ENCODE data around the gene TCF4. TPM values are rescaled to one million over a fixed set of nuclear protein-coding genes. Genes with fewer than 3 reads are reported as not detected.
A peak's percentile ranks its signal among the peaks of the same experiment; 100 is the strongest.

TCF4 gene
- total and polyA plus RNA-seq, 2 donors (not counting 1 experiment from before 2014, with no cell fraction given): 68.5 to 353 TPM

DNA sequence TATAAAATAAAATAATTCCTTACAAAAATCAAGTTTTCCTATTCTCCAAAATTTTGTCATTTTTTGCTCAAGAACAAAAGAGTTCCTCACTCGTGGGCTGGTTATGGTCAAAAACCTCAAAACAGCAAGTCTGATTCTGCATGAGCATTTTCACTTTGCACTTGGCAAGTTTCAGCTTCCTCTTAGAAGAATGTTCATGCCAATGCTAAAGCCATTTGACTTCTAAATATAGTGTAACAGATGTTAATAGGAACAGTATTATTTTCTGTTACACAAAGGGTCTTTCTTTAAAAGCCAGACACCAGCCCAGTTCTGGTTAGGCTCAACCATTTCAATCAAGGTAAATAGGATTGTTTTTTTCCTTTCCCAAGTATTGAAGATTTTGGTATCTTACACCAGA is 367.5 kb downstream of the TCF4 start:
- DNase-seq (peak; percentile 30), ATAC-seq (ENCODE audit: low read depth) (peak; percentile 36)
- no peak overlapping the region for H2AFZ ChIP-seq (ENCODE audit: insufficient read depth, low read depth, low read length, poor library complexity, severe bottlenecking)
- peak overlapping the region; percentile 13 to 60 for H3K27ac ChIP-seq (ENCODE audit: low read length in 2 of 2)
- peaks cover 6 to 8% of the 10 kb centered on the region in 2 experiments for H3K36me3 ChIP-seq (replicated peaks in 1 of 2; ENCODE audit: control extremely low read depth in 1 of 2, control insufficient read depth in 1 of 2, extremely low read depth in 1 of 2, insufficient read depth in 2 of 2, low read length in 1 of 2)
- no peaks in the 10 kb centered on the region for H3K9me3 Mint-ChIP-seq (ENCODE audit: insufficient read depth)
- peaks cover 29 to 30% of the 10 kb centered on the region in 2 donors for H3K4me1 ChIP-seq (ENCODE audit: control insufficient read depth in 2 of 2, insufficient read depth in 2 of 2, low read length in 2 of 2)
- no peak overlapping the region for H3K9ac ChIP-seq (ENCODE audit: low read length)
- no peaks in the 10 kb centered on the region for H3K9me3 ChIP-seq (ENCODE audit: control extremely low read depth in 1 of 3, control insufficient read depth in 2 of 3, insufficient read depth in 1 of 3, low read length in 2 of 3)
- peak overlapping the region; percentile 41 for H3K4me2 ChIP-seq (replicated peaks; ENCODE audit: low read depth, low read length, poor library complexity, severe bottlenecking)
- H3K4me1 Mint-ChIP-seq: peaks cover 31% of the 10 kb centered on the region
- 0% methylated on average over 1 of the region's 1 CpG for WGBS (ENCODE audit: insufficient coverage)
- CTCF ChIA-PET: interaction anchor here (1.5 kb wide), 1 partner anchor 14 kb away, joined by 4 read pairs; no protein-coding TSS in a partner anchor
- peak overlapping the region in 1 of 5 experiments; percentile 26 for H3K4me3 ChIP-seq (ENCODE audit: control extremely low read depth in 1 of 5, extremely low read depth in 1 of 5, insufficient read depth in 1 of 5, low read depth in 2 of 5, low read length in 4 of 5)
- no peaks in the 10 kb centered on the region for H4K20me1 ChIP-seq (ENCODE audit: control insufficient read depth, insufficient read depth, low read length, poor library complexity, severe bottlenecking)
- POLR2A ChIA-PET: no interaction called here
- H3K27ac Mint-ChIP-seq: peak overlapping the region; percentile 17
- no peak overlapping the region for H3K4me3 Mint-ChIP-seq
- no peaks in the 10 kb centered on the region for H3K27me3 Mint-ChIP-seq
- peaks cover 0 to 4% (median 0%) of the 10 kb centered on the region in 4 experiments for H3K27me3 ChIP-seq (replicated peaks in 1 of 4; ENCODE audit: control extremely low read depth in 1 of 4, control insufficient read depth in 3 of 4, insufficient read depth in 4 of 4, low read length in 3 of 4)
- intact Hi-C loops (cut with micrococcal nuclease): no loop called here
- H3K79me2 ChIP-seq (ENCODE audit: control insufficient read depth, insufficient read depth, low read length): no peaks in the 10 kb centered on the region
- TF ChIP-seq, protein P1, sequence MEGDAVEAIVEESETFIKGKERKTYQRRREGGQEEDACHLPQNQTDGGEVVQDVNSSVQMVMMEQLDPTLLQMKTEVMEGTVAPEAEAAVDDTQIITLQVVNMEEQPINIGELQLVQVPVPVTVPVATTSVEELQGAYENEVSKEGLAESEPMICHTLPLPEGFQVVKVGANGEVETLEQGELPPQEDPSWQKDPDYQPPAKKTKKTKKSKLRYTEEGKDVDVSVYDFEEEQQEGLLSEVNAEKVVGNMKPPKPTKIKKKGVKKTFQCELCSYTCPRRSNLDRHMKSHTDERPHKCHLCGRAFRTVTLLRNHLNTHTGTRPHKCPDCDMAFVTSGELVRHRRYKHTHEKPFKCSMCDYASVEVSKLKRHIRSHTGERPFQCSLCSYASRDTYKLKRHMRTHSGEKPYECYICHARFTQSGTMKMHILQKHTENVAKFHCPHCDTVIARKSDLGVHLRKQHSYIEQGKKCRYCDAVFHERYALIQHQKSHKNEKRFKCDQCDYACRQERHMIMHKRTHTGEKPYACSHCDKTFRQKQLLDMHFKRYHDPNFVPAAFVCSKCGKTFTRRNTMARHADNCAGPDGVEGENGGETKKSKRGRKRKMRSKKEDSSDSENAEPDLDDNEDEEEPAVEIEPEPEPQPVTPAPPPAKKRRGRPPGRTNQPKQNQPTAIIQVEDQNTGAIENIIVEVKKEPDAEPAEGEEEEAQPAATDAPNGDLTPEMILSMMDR (IDR thresholded peaks at IDR 0.05): no peak
- TF ChIP-seq EZH2 (IDR thresholded peaks at IDR 0.05; ENCODE audit: borderline replicate concordance, insufficient read depth, low read depth, low read length, poor library complexity, severe bottlenecking): no peak

DNA sequence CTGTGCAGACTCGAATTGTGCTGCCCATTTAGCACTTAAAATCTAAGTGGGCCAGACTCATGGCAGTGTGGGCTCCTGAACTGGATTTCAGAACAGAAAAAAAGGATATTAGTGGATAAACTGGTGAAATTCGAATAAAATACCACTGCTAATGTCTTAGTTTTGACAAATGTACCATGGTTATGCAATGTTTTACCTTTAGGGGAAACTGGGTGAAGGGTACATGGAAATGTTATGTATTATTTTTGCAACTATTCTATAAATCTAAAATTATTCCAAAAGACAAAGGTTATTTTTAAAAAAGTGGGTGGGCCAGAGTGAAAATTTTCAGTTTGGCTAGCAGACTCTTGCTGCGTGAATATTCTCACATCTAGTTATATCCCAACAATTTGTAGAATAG is 368.2 kb downstream of the TCF4 start:
- intact Hi-C loops (cut with micrococcal nuclease): no loop called here
- Histone ChIP-seq H3K79me2 (ENCODE audit: control insufficient read depth, insufficient read depth, low read length) (no peaks in the 10 kb centered on the region), H3K9ac (ENCODE audit: low read length) (no peak overlapping the region), H3K4me3 (ENCODE audit: control extremely low read depth in 1 of 5, extremely low read depth in 1 of 5, insufficient read depth in 1 of 5, low read depth in 2 of 5, low read length in 4 of 5) (no peak overlapping the region), H3K4me1 (ENCODE audit: control insufficient read depth in 2 of 2, insufficient read depth in 2 of 2, low read length in 2 of 2) (peaks cover 29 to 30% of the 10 kb centered on the region in 2 donors), H3K4me2 (replicated peaks; ENCODE audit: low read depth, low read length, poor library complexity, severe bottlenecking) (peak overlapping the region; percentile 41), H3K27me3 (replicated peaks in 1 of 4; ENCODE audit: control extremely low read depth in 1 of 4, control insufficient read depth in 3 of 4, insufficient read depth in 4 of 4, low read length in 3 of 4) (peaks cover 0 to 4% (median 0%) of the 10 kb centered on the region in 4 experiments), H4K20me1 (ENCODE audit: control insufficient read depth, insufficient read depth, low read length, poor library complexity, severe bottlenecking) (no peaks in the 10 kb centered on the region), H3K9me3 (ENCODE audit: control extremely low read depth in 1 of 3, control insufficient read depth in 2 of 3, insufficient read depth in 1 of 3, low read length in 2 of 3) (no peaks in the 10 kb centered on the region), H3K27ac (ENCODE audit: low read length in 2 of 2) (peak overlapping the region in 1 of 2 donors; percentile 23), H3K36me3 (replicated peaks in 1 of 2; ENCODE audit: control extremely low read depth in 1 of 2, control insufficient read depth in 1 of 2, extremely low read depth in 1 of 2, insufficient read depth in 2 of 2, low read length in 1 of 2) (peaks cover 2 to 3% of the 10 kb centered on the region in 2 experiments), H2AFZ (ENCODE audit: insufficient read depth, low read depth, low read length, poor library complexity, severe bottlenecking) (no peak overlapping the region)
- Mint-ChIP-seq H3K4me3 (no peak overlapping the region), H3K9me3 (ENCODE audit: insufficient read depth) (no peaks in the 10 kb centered on the region), H3K4me1 (peaks cover 31% of the 10 kb centered on the region), H3K27me3 (no peaks in the 10 kb centered on the region), H3K27ac (no peak overlapping the region)
- TF ChIP-seq, protein P1 (IDR thresholded peaks at IDR 0.05): no peak
- ChIA-PET POLR2A (no interaction called here), CTCF (interaction anchor here (1.5 kb wide), 1 partner anchor 14 kb away, joined by 4 read pairs; no protein-coding TSS in a partner anchor)
- ATAC-seq (ENCODE audit: low read depth): no peak
- WGBS (ENCODE audit: insufficient coverage): no CpG with 5 or more reads among the region's 3 CpGs
- no peak for DNase-seq

Measured in B cell (primary cell).